Neural cell (in vitro differentiated cells): ENCODE data around the gene SIVA1. TPM values are rescaled to one million over a fixed set of nuclear protein-coding genes. Genes with fewer than 3 reads are reported as not detected.

Experiments
- H2AFZ ChIP-seq: fragments of 200-600, 300-800 bp; sonication (generic), shearing (Covaris generic); 2 replicates; pipeline ENCODE4 v1.6.0; 2014; ENCODE audit warnings: low read depth, mild to moderate bottlenecking, antibody characterized with exemption, low read length, moderate library complexity
- H3F3A ChIP-seq: fragments of 200-600 bp; shearing (Covaris generic); 2 replicates; pipeline ENCODE4 v1.6.1; 2016; ENCODE audit warnings: mild to moderate bottlenecking, moderate library complexity, mixed read lengths, antibody characterized with exemption, low read length; ENCODE audit not compliant: insufficient read depth, poor library complexity, severe bottlenecking
- H3K27ac ChIP-seq: fragments of 200-600, 300-800 bp; sonication (generic), shearing (Covaris generic); 2 replicates; pipeline ENCODE4 v1.5.1; 2014; ENCODE audit warnings: mild to moderate bottlenecking, low read length, moderate library complexity
- H3K27me3 ChIP-seq: fragments of 300-800, 200-600 bp; sonication (generic), shearing (Covaris generic); 2 replicates; pipeline ENCODE4 v1.6.0; 2014; ENCODE audit warnings: mild to moderate bottlenecking, low read depth, low read length, moderate library complexity; ENCODE audit not compliant: insufficient read depth
- H3K36me3 ChIP-seq: fragments of 300-800, 200-600 bp; sonication (generic), shearing (Covaris generic); 2 replicates; pipeline ENCODE4 v1.5.1; 2014; ENCODE audit warnings: mild to moderate bottlenecking, antibody characterized with exemption, low read length, moderate library complexity; ENCODE audit not compliant: insufficient read depth
- H3K4me2 ChIP-seq: fragments of 300-800, 200-600 bp; sonication (generic), shearing (Covaris generic); 2 replicates; pipeline ENCODE4 v1.6.0; 2014; ENCODE audit warnings: mild to moderate bottlenecking, low read length
- H3K4me3 ChIP-seq: fragments of 300-800, 200-600 bp; sonication (generic), shearing (Covaris generic); 2 replicates; pipeline ENCODE4 v1.5.1; 2014; ENCODE audit warnings: mild to moderate bottlenecking, low read length, moderate library complexity
- H3K79me2 ChIP-seq: fragments of 200-600 bp; shearing (Covaris generic); replicated peaks from 2 replicates; pipeline ENCODE4 v1.6.0; 2014; ENCODE audit warnings: mild to moderate bottlenecking, low read length, moderate library complexity; ENCODE audit not compliant: insufficient read depth
- H3K9ac ChIP-seq: fragments of 300-800, 200-600 bp; sonication (generic), shearing (Covaris generic); 2 replicates; pipeline ENCODE4 v1.6.1; 2016; ENCODE audit warnings: mild to moderate bottlenecking, low read length, mixed read lengths
- H3K9me2 ChIP-seq: fragments of 200-600 bp; shearing (Covaris generic); 2 replicates; pipeline ENCODE4 v1.6.1; 2016; ENCODE audit warnings: mild to moderate bottlenecking, low read length, mixed read lengths; ENCODE audit not compliant: insufficient read depth
- H3K9me3 ChIP-seq: fragments of 200-600, 300-800 bp; sonication (generic), shearing (Covaris generic); 2 replicates; pipeline ENCODE4 v1.6.1; 2016; ENCODE audit warnings: mild to moderate bottlenecking, mixed run types, low read length, moderate library complexity, mixed read lengths
- H4K20me1 ChIP-seq: fragments of 200-600 bp; shearing (Covaris generic); 2 replicates; pipeline ENCODE4 v1.6.1; 2016; ENCODE audit warnings: mild to moderate bottlenecking, mixed run types; ENCODE audit not compliant: insufficient read depth
- EP300 ChIP-seq: fragments of 450-650 bp; conservative IDR thresholded peaks from 2 replicates; pipeline ENCODE4 v1.6.1; 2014; ENCODE audit warnings: antibody characterized with exemption, mild to moderate bottlenecking, moderate library complexity; ENCODE audit not compliant: poor library complexity, severe bottlenecking
- EZH2 ChIP-seq: fragments of 200-600, 300-800 bp; shearing (Covaris generic), sonication (generic); IDR thresholded peaks from 2 replicates; pipeline ENCODE4 v1.6.1; 2014; ENCODE audit warnings: antibody characterized with exemption, low read length, borderline replicate concordance, mild to moderate bottlenecking; ENCODE audit not compliant: insufficient read depth, poor library complexity, severe bottlenecking
- MXI1 ChIP-seq: fragments of 450-650 bp; conservative IDR thresholded peaks from 2 replicates; pipeline ENCODE4 v1.6.1; 2014; ENCODE audit warnings: antibody characterized with exemption, mild to moderate bottlenecking; ENCODE audit not compliant: poor library complexity, severe bottlenecking
- POLR2AphosphoS5 ChIP-seq: IDR thresholded peaks from 2 replicates; pipeline ENCODE4 v1.6.1; 2012
- RAD21 ChIP-seq: fragments of 450-650 bp; conservative IDR thresholded peaks from 2 replicates; pipeline ENCODE4 v1.6.1; 2014; ENCODE audit warnings: antibody characterized with exemption, mild to moderate bottlenecking, moderate library complexity
- SMC3 ChIP-seq: fragments of 450-650 bp; conservative IDR thresholded peaks from 2 replicates; pipeline ENCODE4 v1.6.1; 2014; ENCODE audit warnings: antibody characterized with exemption, mild to moderate bottlenecking, moderate library complexity; ENCODE audit not compliant: poor library complexity
- TAF1 ChIP-seq: IDR thresholded peaks from 2 replicates; pipeline ENCODE4 v1.6.1; 2012; ENCODE audit warnings: low read depth
- polyA plus RNA-seq: library from polyadenylated mRNA; depleted of rRNA; stranded (reverse); fragments of >200 nt; gene quantifications from 2 replicates; pipeline ENCODE4 v1.2.3, GENCODE V29; 2014
- TF ChIP-seq, protein P1 (sequence below): IDR thresholded peaks from 2 replicates; pipeline ENCODE4 v1.6.1; 2012; ENCODE audit warnings: borderline replicate concordance
- TF ChIP-seq, protein P2 (sequence below): fragments of 450-650 bp; IDR thresholded peaks from 2 replicates; pipeline ENCODE4 v1.5.1; 2014; ENCODE audit warnings: antibody characterized with exemption, mild to moderate bottlenecking, moderate library complexity; ENCODE audit not compliant: poor library complexity, severe bottlenecking

SIVA1 gene
- polyA plus RNA-seq, 1 donor from 2014 or later, result 180 TPM

DNA sequence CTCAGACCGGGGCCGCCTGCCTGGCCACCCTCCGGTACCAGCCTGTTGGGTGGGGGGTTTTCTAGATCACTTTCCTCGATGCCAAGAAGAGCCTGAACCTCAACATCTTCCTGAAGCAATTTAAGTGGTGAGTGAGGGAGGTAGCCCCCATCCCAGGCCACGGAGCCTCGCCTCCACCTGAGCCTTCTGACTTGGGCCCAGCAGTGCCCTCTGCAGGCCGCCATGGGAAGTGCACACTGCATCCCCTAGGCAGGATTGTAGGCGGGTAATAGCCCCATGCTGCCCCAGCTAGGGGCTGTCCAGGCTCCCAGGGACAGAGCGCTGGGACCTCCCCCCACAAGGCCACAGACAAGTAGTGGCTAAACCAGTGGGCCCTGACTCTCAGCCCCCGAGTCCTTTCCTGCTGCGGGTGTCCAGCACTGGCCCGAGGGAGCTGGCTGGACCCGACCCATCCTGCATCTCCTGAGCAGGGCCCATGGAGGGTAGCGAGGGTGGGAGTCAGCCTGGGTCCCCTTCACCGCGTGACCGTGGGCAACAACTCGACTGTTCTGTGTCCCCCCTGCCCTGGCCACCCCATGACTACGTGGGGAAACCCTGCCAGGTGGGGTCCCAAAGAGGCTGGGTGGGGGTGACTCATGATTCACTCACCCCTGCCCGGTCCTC lies 44.2 kb upstream of the SIVA1 start:
- TF ChIP-seq RAD21 (peak; percentile 60), TAF1 (no peak), EP300 (no peak), POLR2AphosphoS5 (no peak), MXI1 (no peak), EZH2 (no peak), SMC3 (peak; percentile 66)
- TF ChIP-seq, protein P1, sequence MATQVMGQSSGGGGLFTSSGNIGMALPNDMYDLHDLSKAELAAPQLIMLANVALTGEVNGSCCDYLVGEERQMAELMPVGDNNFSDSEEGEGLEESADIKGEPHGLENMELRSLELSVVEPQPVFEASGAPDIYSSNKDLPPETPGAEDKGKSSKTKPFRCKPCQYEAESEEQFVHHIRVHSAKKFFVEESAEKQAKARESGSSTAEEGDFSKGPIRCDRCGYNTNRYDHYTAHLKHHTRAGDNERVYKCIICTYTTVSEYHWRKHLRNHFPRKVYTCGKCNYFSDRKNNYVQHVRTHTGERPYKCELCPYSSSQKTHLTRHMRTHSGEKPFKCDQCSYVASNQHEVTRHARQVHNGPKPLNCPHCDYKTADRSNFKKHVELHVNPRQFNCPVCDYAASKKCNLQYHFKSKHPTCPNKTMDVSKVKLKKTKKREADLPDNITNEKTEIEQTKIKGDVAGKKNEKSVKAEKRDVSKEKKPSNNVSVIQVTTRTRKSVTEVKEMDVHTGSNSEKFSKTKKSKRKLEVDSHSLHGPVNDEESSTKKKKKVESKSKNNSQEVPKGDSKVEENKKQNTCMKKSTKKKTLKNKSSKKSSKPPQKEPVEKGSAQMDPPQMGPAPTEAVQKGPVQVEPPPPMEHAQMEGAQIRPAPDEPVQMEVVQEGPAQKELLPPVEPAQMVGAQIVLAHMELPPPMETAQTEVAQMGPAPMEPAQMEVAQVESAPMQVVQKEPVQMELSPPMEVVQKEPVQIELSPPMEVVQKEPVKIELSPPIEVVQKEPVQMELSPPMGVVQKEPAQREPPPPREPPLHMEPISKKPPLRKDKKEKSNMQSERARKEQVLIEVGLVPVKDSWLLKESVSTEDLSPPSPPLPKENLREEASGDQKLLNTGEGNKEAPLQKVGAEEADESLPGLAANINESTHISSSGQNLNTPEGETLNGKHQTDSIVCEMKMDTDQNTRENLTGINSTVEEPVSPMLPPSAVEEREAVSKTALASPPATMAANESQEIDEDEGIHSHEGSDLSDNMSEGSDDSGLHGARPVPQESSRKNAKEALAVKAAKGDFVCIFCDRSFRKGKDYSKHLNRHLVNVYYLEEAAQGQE, result no peak
- TF ChIP-seq, protein P2, sequence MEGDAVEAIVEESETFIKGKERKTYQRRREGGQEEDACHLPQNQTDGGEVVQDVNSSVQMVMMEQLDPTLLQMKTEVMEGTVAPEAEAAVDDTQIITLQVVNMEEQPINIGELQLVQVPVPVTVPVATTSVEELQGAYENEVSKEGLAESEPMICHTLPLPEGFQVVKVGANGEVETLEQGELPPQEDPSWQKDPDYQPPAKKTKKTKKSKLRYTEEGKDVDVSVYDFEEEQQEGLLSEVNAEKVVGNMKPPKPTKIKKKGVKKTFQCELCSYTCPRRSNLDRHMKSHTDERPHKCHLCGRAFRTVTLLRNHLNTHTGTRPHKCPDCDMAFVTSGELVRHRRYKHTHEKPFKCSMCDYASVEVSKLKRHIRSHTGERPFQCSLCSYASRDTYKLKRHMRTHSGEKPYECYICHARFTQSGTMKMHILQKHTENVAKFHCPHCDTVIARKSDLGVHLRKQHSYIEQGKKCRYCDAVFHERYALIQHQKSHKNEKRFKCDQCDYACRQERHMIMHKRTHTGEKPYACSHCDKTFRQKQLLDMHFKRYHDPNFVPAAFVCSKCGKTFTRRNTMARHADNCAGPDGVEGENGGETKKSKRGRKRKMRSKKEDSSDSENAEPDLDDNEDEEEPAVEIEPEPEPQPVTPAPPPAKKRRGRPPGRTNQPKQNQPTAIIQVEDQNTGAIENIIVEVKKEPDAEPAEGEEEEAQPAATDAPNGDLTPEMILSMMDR, result peak; percentile 68
- no peaks in the 10 kb centered on the region for H3F3A ChIP-seq
- H3K4me3 ChIP-seq, result no peak overlapping the region
- H2AFZ ChIP-seq, result no peak overlapping the region
- H3K9me2 ChIP-seq, result no peaks in the 10 kb centered on the region
- no peaks in the 10 kb centered on the region for H3K27me3 ChIP-seq
- H3K9me3 ChIP-seq, result peaks cover 3% of the 10 kb centered on the region
- H4K20me1 ChIP-seq, result no peaks in the 10 kb centered on the region
- no peak overlapping the region for H3K27ac ChIP-seq
- H3K4me2 ChIP-seq, result no peak overlapping the region
- H3K79me2 ChIP-seq, result no peaks in the 10 kb centered on the region
- no peak overlapping the region for H3K9ac ChIP-seq
- no peaks in the 10 kb centered on the region for H3K36me3 ChIP-seq

DNA sequence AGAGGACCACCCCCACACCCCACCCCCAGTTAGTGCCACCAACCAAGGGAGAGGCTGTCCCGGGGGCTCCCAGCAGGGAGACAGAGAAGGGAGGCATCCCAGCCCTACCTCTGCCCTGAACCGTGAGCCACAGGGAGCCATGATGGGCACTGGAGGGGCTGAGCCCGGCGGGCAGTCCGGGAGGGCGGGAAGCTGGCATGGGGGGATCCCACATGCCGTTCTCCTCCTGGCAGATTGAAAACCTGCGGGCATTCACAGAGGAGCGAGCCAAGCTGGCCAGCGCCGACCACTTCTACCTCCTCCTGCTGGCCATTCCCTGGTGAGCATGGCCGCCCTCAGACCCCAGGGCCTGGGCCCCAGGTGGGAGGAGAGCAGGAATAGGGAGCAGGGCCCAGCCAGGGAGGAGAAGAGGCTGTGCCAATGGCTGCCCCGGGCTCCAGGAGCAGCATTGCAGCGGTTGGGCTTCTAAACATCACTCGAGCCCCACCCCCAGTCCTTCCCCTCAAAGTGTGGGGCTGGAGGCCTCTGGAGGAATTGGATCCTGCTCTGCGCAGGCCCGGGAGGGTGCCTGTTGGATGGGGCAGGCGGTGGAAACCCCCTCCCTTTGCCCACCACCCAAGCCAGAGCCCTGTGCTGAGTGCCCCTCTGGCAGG lies 43.4 kb upstream of the SIVA1 start:
- no peaks in the 10 kb centered on the region for H3K79me2 ChIP-seq
- H4K20me1 ChIP-seq, result no peaks in the 10 kb centered on the region
- no peaks in the 10 kb centered on the region for H3F3A ChIP-seq
- no peak overlapping the region for H3K9ac ChIP-seq
- no peak overlapping the region for H3K4me3 ChIP-seq
- H3K9me3 ChIP-seq, result no peaks in the 10 kb centered on the region
- TF ChIP-seq EP300 (no peak), POLR2AphosphoS5 (no peak), EZH2 (no peak), SMC3 (no peak), RAD21 (no peak), TAF1 (no peak), MXI1 (no peak)
- TF ChIP-seq, protein P1, result no peak
- TF ChIP-seq, protein P2, result no peak
- H3K4me2 ChIP-seq, result no peak overlapping the region
- no peaks in the 10 kb centered on the region for H3K9me2 ChIP-seq
- no peak overlapping the region for H2AFZ ChIP-seq
- no peaks in the 10 kb centered on the region for H3K36me3 ChIP-seq
- H3K27ac ChIP-seq, result no peak overlapping the region
- no peaks in the 10 kb centered on the region for H3K27me3 ChIP-seq
